CD14-positive monocyte (primary cell): Measurements from ENCODE around the gene CYP4F12. TPM values are rescaled to one million over a fixed set of nuclear protein-coding genes. Genes with fewer than 3 reads are reported as not detected.

Experiments
- DNase-seq, 3 donors: peaks; one replicate each; pipeline ENCODE4 v3.0.0-alpha.2; 2011 to 2022
- H2AFZ ChIP-seq: 2 replicates; pipeline ENCODE4 v1.6.0; 2012; ENCODE audit warnings: mild to moderate bottlenecking, low read depth, low read length, inconsistent platforms; ENCODE audit not compliant: insufficient read depth, poor library complexity, severe bottlenecking
- H3K27ac ChIP-seq, 2 donors: 1 replicate in 1 of 2; 2 replicates in 1 of 2; pipeline ENCODE4 v1.5.1; 2012 to 2013; ENCODE audit warnings: low read length in 2 of 2, control low read depth in 1 of 2, inconsistent platforms in 1 of 2, low read depth in 1 of 2, mild to moderate bottlenecking in 1 of 2
- H3K27me3 ChIP-seq, 2 donors: one replicate each; pipeline versions ENCODE4 v1.6.0 to v1.6.1; 2011 to 2013; ENCODE audit warnings: low read length in 2 of 2; ENCODE audit not compliant: control insufficient read depth in 2 of 2, insufficient read depth in 2 of 2
- H3K36me3 ChIP-seq, 2 donors: replicated peaks in 1 of 2; 1 replicate in 1 of 2; 2 replicates in 1 of 2; pipeline versions ENCODE4 v1.5.1 to v1.6.1; 2012 to 2013; ENCODE audit warnings: low read length in 2 of 2, control low read depth in 1 of 2, inconsistent platforms in 1 of 2, mild to moderate bottlenecking in 1 of 2; ENCODE audit not compliant: insufficient read depth in 2 of 2, control insufficient read depth in 1 of 2
- H3K4me1 ChIP-seq, 2 donors: 1 replicate in 1 of 2; 2 replicates in 1 of 2; pipeline versions ENCODE4 v1.5.1 to v1.6.1; 2012 to 2013; ENCODE audit warnings: low read length in 2 of 2, control low read depth in 1 of 2, inconsistent platforms in 1 of 2, mild to moderate bottlenecking in 1 of 2, moderate library complexity in 1 of 2; ENCODE audit not compliant: insufficient read depth in 2 of 2, control insufficient read depth in 1 of 2
- H3K4me2 ChIP-seq: replicated peaks from 2 replicates; pipeline ENCODE3; 2012; ENCODE audit warnings: low read length, moderate library complexity, mild to moderate bottlenecking; ENCODE audit not compliant: poor library complexity, severe bottlenecking; ENCODE audit errors: extremely low read depth
- H3K4me3 ChIP-seq, 3 experiments: fragments of 200-600 bp in 1 of 3; sonication (generic) in 1 of 3; replicated peaks in 1 of 3; 1 replicate in 2 of 3; 2 replicates in 1 of 3; pipeline ENCODE4 v1.5.1; 2011 to 2013; ENCODE audit warnings: low read length in 3 of 3, mild to moderate bottlenecking in 3 of 3, control low read depth in 2 of 3, low read depth in 2 of 3, inconsistent platforms in 1 of 3, moderate library complexity in 1 of 3
- H3K79me2 ChIP-seq: 2 replicates; pipeline ENCODE4 v1.6.0; 2012; ENCODE audit warnings: mild to moderate bottlenecking, control low read depth, inconsistent platforms, low read length, moderate library complexity; ENCODE audit not compliant: insufficient read depth
- H3K9ac ChIP-seq: 2 replicates; pipeline ENCODE4 v1.6.0; 2017; ENCODE audit warnings: low read length, mild to moderate bottlenecking; ENCODE audit not compliant: insufficient read depth, poor library complexity, severe bottlenecking
- H3K9me3 ChIP-seq, 2 donors: replicated peaks in 1 of 2; 1 replicate in 1 of 2; 2 replicates in 1 of 2; pipeline versions ENCODE4 v1.5.1 to v1.6.1; 2012 to 2013; ENCODE audit warnings: low read length in 2 of 2, control low read depth in 1 of 2; ENCODE audit not compliant: control insufficient read depth in 1 of 2, insufficient read depth in 1 of 2
- H4K20me1 ChIP-seq: 2 replicates; pipeline ENCODE4 v1.6.0; 2012; ENCODE audit warnings: mild to moderate bottlenecking, low read length, control low read depth, moderate library complexity; ENCODE audit not compliant: insufficient read depth
- H3K27ac Mint-ChIP-seq, 7 donors: one replicate each; pipeline ENCODE4 v1.8.0; 2020; ENCODE audit warnings: mild to moderate bottlenecking in 7 of 7, mixed read lengths in 7 of 7, moderate library complexity in 6 of 7, inconsistent platforms in 2 of 7
- H3K27me3 Mint-ChIP-seq, 3 donors: one replicate each; pipeline ENCODE4 v1.8.0; 2021 to 2022; ENCODE audit warnings: low read depth in 3 of 3, mild to moderate bottlenecking in 3 of 3, mixed read lengths in 3 of 3, moderate library complexity in 3 of 3, inconsistent platforms in 1 of 3
- H3K36me3 Mint-ChIP-seq, 2 donors: one replicate each; pipeline ENCODE4 v1.8.0; 2020; ENCODE audit warnings: mixed read lengths in 2 of 2, inconsistent platforms in 1 of 2, mild to moderate bottlenecking in 1 of 2
- H3K4me1 Mint-ChIP-seq: one replicate; pipeline ENCODE4 v1.8.0; 2020; ENCODE audit warnings: mild to moderate bottlenecking, mixed read lengths
- H3K4me3 Mint-ChIP-seq, 2 donors: one replicate each; pipeline ENCODE4 v1.8.0; 2020; ENCODE audit warnings: mild to moderate bottlenecking in 2 of 2, mixed read lengths in 2 of 2, moderate library complexity in 1 of 2
- H3K9me3 Mint-ChIP-seq, 7 donors: one replicate each; pipeline ENCODE4 v1.8.0; 2020 to 2022; ENCODE audit warnings: mixed read lengths in 7 of 7, mild to moderate bottlenecking in 6 of 7, moderate library complexity in 6 of 7, inconsistent platforms in 2 of 7
- WGBS: methylation state at CpG from one replicate; pipeline ENCODE4 v1.1.5; 2013; ENCODE audit warnings: missing lambda C conversion rate; ENCODE audit not compliant: insufficient coverage; 5-methylcytosine and 5-hydroxymethylcytosine counted together
- intact Hi-C, 2 donors: fragments of 100-400 bp; cut with micrococcal nuclease; formaldehyde crosslinking; loops; one replicate each; pipeline versions ENCODE4 v1.15.0 to v1.15.1; 2023
- polyA plus RNA-seq, 3 donors: library from polyadenylated mRNA; depleted of rRNA in 1 of 3; unstranded in 2 of 3; stranded (reverse) in 1 of 3; fragments of 300-500 nt in 2 of 3; fragments of >200 nt in 1 of 3; fragmentation: Illumina TruSeq in 2 of 3; gene quantifications; 1 replicate in 2 of 3; 2 replicates in 1 of 3; pipeline ENCODE4 v1.2.3, GENCODE V29; 2012 to 2021
- TF ChIP-seq, protein P1 (sequence below): fragments of 200-600 bp; IDR thresholded peaks from one replicate; pipeline ENCODE4 v1.8.0; 2022; ENCODE audit warnings: antibody characterized with exemption, mild to moderate bottlenecking

Gene CYP4F12
- polyA plus RNA-seq, 3 donors, result 0.09 TPM; not detected in 2

DNA sequence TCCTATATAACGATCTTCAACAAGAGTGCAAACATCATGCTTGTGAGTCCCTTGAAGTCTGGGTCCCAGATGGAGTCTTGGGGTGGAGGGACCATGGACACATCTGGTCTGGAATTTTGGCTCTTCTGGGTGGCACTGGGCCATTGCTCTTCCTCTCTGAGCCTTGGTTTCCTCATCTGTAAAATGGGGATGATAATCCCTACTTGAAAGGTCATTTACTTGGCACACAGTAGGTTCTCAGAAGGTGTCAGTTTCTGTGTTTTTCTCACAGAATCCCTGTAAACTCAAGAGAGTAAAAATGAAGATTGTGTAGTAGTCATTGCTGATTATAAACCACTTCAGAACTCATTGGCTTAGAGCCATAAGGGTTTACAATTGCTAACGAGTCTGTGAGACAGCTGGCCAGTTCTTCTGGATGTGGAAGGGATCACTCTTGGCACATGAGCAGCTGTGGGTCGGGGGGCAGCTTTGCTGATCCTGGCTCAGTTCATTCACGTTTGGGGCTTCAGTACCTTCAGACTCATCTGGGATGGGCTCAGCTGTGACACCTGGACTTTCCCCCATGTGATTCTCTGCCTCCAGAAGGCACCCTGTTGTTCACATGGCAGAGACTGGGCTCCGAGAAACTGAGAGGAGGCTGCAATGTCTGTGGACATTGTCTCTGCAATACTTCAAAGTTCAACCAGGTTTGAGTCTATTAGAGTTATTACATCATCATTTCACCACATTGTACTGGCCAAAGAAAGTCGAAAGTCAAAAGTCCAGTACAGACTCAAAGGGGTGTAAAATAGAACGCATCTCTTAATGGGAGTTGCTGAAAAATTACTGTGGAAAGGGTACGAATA lies 7.8 kb downstream of the CYP4F12 start:
- WGBS, result 59% methylated on average over 5 of the region's 8 CpGs
- H3K27ac ChIP-seq, result no peak overlapping the region
- Mint-ChIP-seq H3K4me1 (no peaks in the 10 kb centered on the region), H3K9me3 (peaks cover 0 to 3% (median 0%) of the 10 kb centered on the region in 7 donors), H3K36me3 (no peaks in the 10 kb centered on the region), H3K27ac (no peak overlapping the region), H3K27me3 (peaks cover 11 to 18% (median 17%) of the 10 kb centered on the region in 3 donors), H3K4me3 (no peak overlapping the region)
- no peaks in the 10 kb centered on the region for H4K20me1 ChIP-seq
- H3K4me3 ChIP-seq, result no peak overlapping the region
- H3K4me2 ChIP-seq, result no peak overlapping the region
- H2AFZ ChIP-seq, result no peak overlapping the region
- no peaks in the 10 kb centered on the region for H3K79me2 ChIP-seq
- intact Hi-C loops, result no loop called here
- DNase-seq, result no peak
- H3K4me1 ChIP-seq, result no peaks in the 10 kb centered on the region
- no peaks in the 10 kb centered on the region for H3K36me3 ChIP-seq
- peaks cover 6 to 9% of the 10 kb centered on the region in 2 donors for H3K27me3 ChIP-seq
- TF ChIP-seq, protein P1, sequence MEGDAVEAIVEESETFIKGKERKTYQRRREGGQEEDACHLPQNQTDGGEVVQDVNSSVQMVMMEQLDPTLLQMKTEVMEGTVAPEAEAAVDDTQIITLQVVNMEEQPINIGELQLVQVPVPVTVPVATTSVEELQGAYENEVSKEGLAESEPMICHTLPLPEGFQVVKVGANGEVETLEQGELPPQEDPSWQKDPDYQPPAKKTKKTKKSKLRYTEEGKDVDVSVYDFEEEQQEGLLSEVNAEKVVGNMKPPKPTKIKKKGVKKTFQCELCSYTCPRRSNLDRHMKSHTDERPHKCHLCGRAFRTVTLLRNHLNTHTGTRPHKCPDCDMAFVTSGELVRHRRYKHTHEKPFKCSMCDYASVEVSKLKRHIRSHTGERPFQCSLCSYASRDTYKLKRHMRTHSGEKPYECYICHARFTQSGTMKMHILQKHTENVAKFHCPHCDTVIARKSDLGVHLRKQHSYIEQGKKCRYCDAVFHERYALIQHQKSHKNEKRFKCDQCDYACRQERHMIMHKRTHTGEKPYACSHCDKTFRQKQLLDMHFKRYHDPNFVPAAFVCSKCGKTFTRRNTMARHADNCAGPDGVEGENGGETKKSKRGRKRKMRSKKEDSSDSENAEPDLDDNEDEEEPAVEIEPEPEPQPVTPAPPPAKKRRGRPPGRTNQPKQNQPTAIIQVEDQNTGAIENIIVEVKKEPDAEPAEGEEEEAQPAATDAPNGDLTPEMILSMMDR, result no peak
- H3K9me3 ChIP-seq, result no peaks in the 10 kb centered on the region
- no peak overlapping the region for H3K9ac ChIP-seq

DNA sequence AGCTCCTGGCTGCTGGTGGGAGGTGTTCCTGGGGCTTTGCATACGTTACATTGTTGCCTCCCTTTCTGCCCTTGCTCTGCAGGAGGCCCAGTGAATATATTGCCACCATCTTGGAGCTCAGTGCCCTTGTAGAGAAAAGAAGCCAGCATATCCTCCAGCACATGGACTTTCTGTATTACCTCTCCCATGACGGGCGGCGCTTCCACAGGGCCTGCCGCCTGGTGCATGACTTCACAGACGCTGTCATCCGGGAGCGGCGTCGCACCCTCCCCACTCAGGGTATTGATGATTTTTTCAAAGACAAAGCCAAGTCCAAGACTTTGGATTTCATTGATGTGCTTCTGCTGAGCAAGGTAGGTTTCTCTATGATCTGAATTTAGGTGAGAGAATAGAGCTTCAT lies 10.5 kb downstream of the CYP4F12 start:
- Histone ChIP-seq H2AFZ (no peak overlapping the region), H3K9ac (no peak overlapping the region), H3K4me1 (no peaks in the 10 kb centered on the region), H4K20me1 (no peaks in the 10 kb centered on the region), H3K36me3 (no peaks in the 10 kb centered on the region), H3K9me3 (no peaks in the 10 kb centered on the region), H3K27ac (no peak overlapping the region), H3K79me2 (no peaks in the 10 kb centered on the region), H3K27me3 (peaks cover 6 to 9% of the 10 kb centered on the region in 2 donors), H3K4me3 (no peak overlapping the region), H3K4me2 (no peak overlapping the region)
- Mint-ChIP-seq H3K9me3 (peaks cover 0 to 6% (median 2%) of the 10 kb centered on the region in 7 donors), H3K36me3 (no peaks in the 10 kb centered on the region), H3K27ac (no peak overlapping the region), H3K4me3 (no peak overlapping the region), H3K4me1 (no peaks in the 10 kb centered on the region), H3K27me3 (peaks cover 2 to 28% (median 19%) of the 10 kb centered on the region in 3 donors)
- 78% methylated on average over 7 of the region's 10 CpGs for WGBS
- TF ChIP-seq, protein P1, result no peak
- intact Hi-C loops, result no loop called here
- DNase-seq, result no peak
